Central memory CD8-positive, alpha-beta T cell (primary cell): ENCODE results near the gene RMND5B.
"Not testable (repeated sequence)": the region's sequence is repeated elsewhere in the genome, so short reads cannot be mapped to it uniquely, and the experiment has no call there.

ENCODE experiments used
- ATAC-seq: fragments of 150-1000 bp; cut with Tn5 transposase; replicated peaks from 2 replicates; pipeline ENCODE4 v1.10.0; 2022; ENCODE audit warnings: mild to moderate bottlenecking, moderate FRiP score, moderate number of reproducible peaks; ENCODE audit not compliant: poor library complexity, severe bottlenecking; ENCODE audit errors: extremely low read depth
- DNase-seq, 2 donors: peaks; one replicate each; pipeline ENCODE4 v3.0.0; 2021; ENCODE audit warnings: low spot score in 2 of 2
- H3K27ac Mint-ChIP-seq: one replicate; pipeline ENCODE4 v1.8.0; 2022; ENCODE audit warnings: low read depth, mild to moderate bottlenecking, moderate library complexity, mixed read lengths
- H3K27me3 Mint-ChIP-seq: one replicate; pipeline ENCODE4 v1.8.0; 2022; ENCODE audit warnings: mixed read lengths
- H3K36me3 Mint-ChIP-seq: one replicate; pipeline ENCODE4 v1.8.0; 2022; ENCODE audit warnings: mild to moderate bottlenecking, moderate library complexity, mixed read lengths; ENCODE audit not compliant: insufficient read depth
- H3K4me1 Mint-ChIP-seq: one replicate; pipeline ENCODE4 v1.8.0; 2022; ENCODE audit warnings: mixed read lengths
- H3K4me3 Mint-ChIP-seq: one replicate; pipeline ENCODE4 v1.8.0; 2022; ENCODE audit warnings: mild to moderate bottlenecking, moderate library complexity, mixed read lengths
- H3K9me3 Mint-ChIP-seq: one replicate; pipeline ENCODE4 v1.8.0; 2022; ENCODE audit warnings: mixed read lengths

RMND5B gene

GRCh38 chr5:178126556-178126955 lies 4.3 kb upstream of the RMND5B start:
- ATAC-seq (no peak), DNase-seq (no peak)
- Mint-ChIP-seq H3K9me3 (no peaks in the 10 kb centered on the region), H3K27ac (no peak overlapping the region), H3K36me3 (peaks cover 8% of the 10 kb centered on the region), H3K4me1 (peaks cover 5% of the 10 kb centered on the region), H3K27me3 (no peaks in the 10 kb centered on the region), H3K4me3 (no peak overlapping the region)

GRCh38 chr5:178127300-178128009 lies 3.4 kb upstream of the RMND5B start:
- not testable (repeated sequence) for DNase-seq, H3K36me3 Mint-ChIP-seq, H3K9me3 Mint-ChIP-seq, H3K4me3 Mint-ChIP-seq, H3K27me3 Mint-ChIP-seq, ATAC-seq, H3K27ac Mint-ChIP-seq
- peaks cover 14% of the 10 kb centered on the region for H3K4me1 Mint-ChIP-seq

DNA sequence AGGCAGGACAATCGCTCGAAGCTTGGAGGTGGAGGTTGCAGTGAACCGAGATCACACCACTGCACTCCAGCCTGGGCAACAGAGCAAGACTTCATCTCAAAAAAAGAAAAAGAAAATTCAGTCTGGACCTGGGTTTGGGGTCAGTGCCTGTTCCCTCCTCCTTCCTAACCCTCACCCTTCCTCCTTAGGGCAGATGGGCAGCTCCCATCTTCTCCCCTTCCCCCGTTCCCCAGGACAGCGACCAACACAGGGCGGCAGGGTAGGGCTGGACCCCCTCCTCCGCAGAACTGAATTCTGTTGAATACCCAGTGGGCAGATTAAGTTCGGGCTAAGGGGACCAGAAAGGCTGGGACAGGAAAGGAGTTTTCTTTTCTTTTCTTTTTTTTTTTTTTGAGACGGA lies 1.5 kb upstream of the RMND5B start:
- no peaks in the 10 kb centered on the region for H3K27me3 Mint-ChIP-seq
- DNase-seq: no peak
- H3K27ac Mint-ChIP-seq: no peak overlapping the region
- H3K4me1 Mint-ChIP-seq: peaks cover 15% of the 10 kb centered on the region
- peaks cover 15% of the 10 kb centered on the region for H3K36me3 Mint-ChIP-seq
- no peak overlapping the region for H3K4me3 Mint-ChIP-seq
- H3K9me3 Mint-ChIP-seq: no peaks in the 10 kb centered on the region
- no peak for ATAC-seq

- ATAC-seq, DNase-seq, H3K27me3 Mint-ChIP-seq, H3K9me3 Mint-ChIP-seq, H3K27ac Mint-ChIP-seq: not testable (repeated sequence)
- peaks cover 13% of the 10 kb centered on the region for H3K36me3 Mint-ChIP-seq
- H3K4me1 Mint-ChIP-seq: peaks cover 15% of the 10 kb centered on the region
- H3K4me3 Mint-ChIP-seq: peak overlapping the region; percentile 68
Observed at GRCh38 chr5:178130234-178130575, 609 bp upstream of the RMND5B start.

DNA sequence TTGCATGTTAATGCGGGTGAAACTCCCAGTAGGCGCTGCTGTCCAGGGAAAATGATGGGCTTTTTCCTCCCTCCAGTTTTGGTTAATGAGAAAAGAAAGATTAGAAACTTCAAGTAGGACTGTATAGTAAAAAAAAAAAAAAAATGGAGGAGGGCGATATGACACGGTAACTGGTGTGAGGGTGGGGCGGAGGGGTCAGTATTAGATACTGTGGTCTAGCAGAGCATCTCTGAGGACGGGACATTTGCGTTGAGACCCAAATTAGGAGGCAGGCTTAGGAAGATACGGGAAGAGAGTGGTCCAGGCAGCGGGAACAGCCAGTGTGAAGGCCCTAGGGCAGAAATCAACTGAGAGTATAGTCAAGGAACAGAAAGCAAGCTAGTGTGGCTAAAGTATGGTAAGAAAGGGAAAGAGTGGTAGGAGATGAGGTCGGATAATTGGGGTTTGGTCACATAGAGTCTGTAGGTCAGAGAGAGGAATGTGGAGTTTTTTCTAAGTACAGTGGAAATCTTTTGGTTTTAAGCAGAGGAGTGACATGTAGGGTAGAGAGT lies 707 bp downstream of the RMND5B start:
- Mint-ChIP-seq H3K36me3 (peaks cover 17% of the 10 kb centered on the region), H3K4me3 (peak overlapping the region; percentile 68), H3K9me3 (no peaks in the 10 kb centered on the region), H3K27me3 (no peaks in the 10 kb centered on the region), H3K4me1 (peaks cover 15% of the 10 kb centered on the region), H3K27ac (peak overlapping the region; percentile 19)
- no peak for DNase-seq
- no peak for ATAC-seq

DNA sequence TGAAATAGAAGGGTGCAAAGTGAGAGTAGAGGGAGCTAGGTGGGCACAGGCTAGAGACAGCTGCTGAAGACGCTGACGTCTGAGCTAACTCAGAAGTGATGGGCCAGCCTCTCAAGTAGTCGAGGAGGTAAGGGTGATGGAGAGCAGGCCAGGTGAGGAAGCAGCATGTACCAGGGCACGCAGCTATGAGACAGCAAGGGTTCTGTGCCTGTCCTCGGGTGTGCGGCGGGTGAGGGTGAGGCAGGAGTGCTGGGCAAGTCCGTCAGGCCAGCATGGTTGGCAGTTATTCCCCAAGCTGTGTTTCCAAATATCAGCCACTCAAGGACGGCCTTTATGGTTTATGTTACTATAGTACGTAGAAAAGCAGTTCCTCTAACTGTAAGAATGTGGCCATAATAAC lies 6.2 kb downstream of the RMND5B start:
- H3K27ac Mint-ChIP-seq: no peak overlapping the region
- peaks cover 11% of the 10 kb centered on the region for H3K4me1 Mint-ChIP-seq
- DNase-seq (no peak), ATAC-seq (no peak)
- no peaks in the 10 kb centered on the region for H3K9me3 Mint-ChIP-seq
- H3K4me3 Mint-ChIP-seq: no peak overlapping the region
- peaks cover 19% of the 10 kb centered on the region for H3K36me3 Mint-ChIP-seq
- no peaks in the 10 kb centered on the region for H3K27me3 Mint-ChIP-seq

- no peak overlapping the region for H3K4me3 Mint-ChIP-seq
- no peaks in the 10 kb centered on the region for H3K27me3 Mint-ChIP-seq
- H3K4me1 Mint-ChIP-seq: peaks cover 6% of the 10 kb centered on the region
- no peaks in the 10 kb centered on the region for H3K9me3 Mint-ChIP-seq
- no peak overlapping the region for H3K27ac Mint-ChIP-seq
- no peak for ATAC-seq
- no peak for DNase-seq
- peaks cover 21% of the 10 kb centered on the region for H3K36me3 Mint-ChIP-seq
Observed at GRCh38 chr5:178137991-178138390, 7.2 kb downstream of the RMND5B start.

DNA sequence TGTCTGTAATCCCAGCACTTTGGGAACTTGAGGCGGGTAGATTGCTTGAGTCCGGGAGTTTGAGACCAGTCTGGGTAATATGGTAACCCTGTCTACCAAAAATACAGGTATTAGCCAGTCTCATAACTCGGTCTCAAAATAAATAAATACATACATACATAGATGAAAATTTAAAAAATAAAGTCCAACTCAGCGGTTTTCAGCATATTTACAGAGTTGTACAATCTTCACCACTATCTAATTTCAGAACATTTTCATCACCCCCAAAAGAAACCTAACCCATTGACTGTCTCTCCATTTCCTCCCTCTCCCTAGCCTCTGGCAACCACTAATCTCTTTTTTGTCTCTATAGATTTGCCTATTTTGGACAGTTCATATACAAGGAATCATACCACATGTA lies 10.7 kb downstream of the RMND5B start:
- no peak overlapping the region for H3K27ac Mint-ChIP-seq
- ATAC-seq: no peak
- H3K27me3 Mint-ChIP-seq: no peaks in the 10 kb centered on the region

GRCh38 chr5:178142642-178143041 lies 11.8 kb downstream of the RMND5B start:
- Mint-ChIP-seq H3K4me3 (no peak overlapping the region), H3K27me3 (no peaks in the 10 kb centered on the region), H3K36me3 (peaks cover 27% of the 10 kb centered on the region), H3K4me1 (no peaks in the 10 kb centered on the region), H3K9me3 (no peaks in the 10 kb centered on the region), H3K27ac (no peak overlapping the region)
- DNase-seq (no peak), ATAC-seq (no peak)

More for the DNA sequence above, 10.7 kb downstream of the RMND5B start:
- Mint-ChIP-seq H3K9me3 (no peaks in the 10 kb centered on the region), H3K36me3 (peaks cover 21% of the 10 kb centered on the region), H3K4me1 (peaks cover 5% of the 10 kb centered on the region), H3K4me3 (no peak overlapping the region)
- no peak for DNase-seq

DNA sequence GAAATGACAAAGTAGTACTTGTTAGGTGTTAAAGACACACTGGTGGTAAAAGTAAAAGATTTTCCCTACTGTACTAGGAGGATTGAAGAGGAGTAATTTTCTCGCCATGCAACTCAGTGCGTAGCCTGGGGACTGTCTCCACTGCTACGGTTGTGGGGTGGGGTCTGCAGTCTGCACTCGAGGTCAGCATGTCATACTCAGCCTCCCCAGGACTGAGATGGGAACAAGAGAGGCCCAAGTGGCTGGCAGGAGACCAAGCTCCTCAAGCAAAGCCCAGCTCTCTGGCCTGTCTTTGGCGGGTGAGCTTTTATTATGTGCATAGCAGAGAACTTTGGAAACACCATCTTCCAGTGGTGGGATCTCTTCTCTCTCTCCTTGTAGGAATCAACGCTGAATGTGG lies 12.4 kb downstream of the RMND5B start:
- DNase-seq: no peak
- ATAC-seq: no peak
- Mint-ChIP-seq H3K9me3 (no peaks in the 10 kb centered on the region), H3K27me3 (no peaks in the 10 kb centered on the region), H3K4me3 (no peak overlapping the region), H3K27ac (no peak overlapping the region), H3K4me1 (no peaks in the 10 kb centered on the region), H3K36me3 (peaks cover 27% of the 10 kb centered on the region)

DNA sequence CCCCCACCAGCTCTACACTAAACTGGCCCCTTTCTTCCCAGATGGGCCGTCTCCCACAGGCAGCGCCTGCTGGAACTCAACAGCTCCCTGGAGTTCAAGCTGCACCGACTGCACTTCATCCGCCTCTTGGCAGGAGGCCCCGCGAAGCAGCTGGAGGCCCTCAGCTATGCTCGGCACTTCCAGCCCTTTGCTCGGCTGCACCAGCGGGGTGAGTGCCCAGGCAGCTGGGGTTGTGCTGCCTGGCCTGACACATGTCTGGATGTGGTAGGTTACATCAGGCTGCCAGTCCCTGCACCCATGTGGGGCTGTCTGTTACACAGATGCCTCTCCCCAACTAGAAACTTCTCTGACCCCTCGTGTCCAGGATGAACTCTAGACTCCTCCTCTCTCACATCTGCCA lies 13.1 kb downstream of the RMND5B start:
- no peaks in the 10 kb centered on the region for H3K27me3 Mint-ChIP-seq
- no peak overlapping the region for H3K4me3 Mint-ChIP-seq
- no peaks in the 10 kb centered on the region for H3K9me3 Mint-ChIP-seq
- peak overlapping the region; percentile 77 for H3K27ac Mint-ChIP-seq
- ATAC-seq (no peak), DNase-seq (no peak)
- peaks cover 33% of the 10 kb centered on the region for H3K36me3 Mint-ChIP-seq
- H3K4me1 Mint-ChIP-seq: peaks cover 5% of the 10 kb centered on the region

- DNase-seq (peak; percentile 61 to 67), ATAC-seq (peak; percentile 82)
- H3K27me3 Mint-ChIP-seq: no peaks in the 10 kb centered on the region
- peaks cover 5% of the 10 kb centered on the region for H3K4me1 Mint-ChIP-seq
- H3K27ac Mint-ChIP-seq: no peak overlapping the region
- H3K4me3 Mint-ChIP-seq: no peak overlapping the region
- peaks cover 43% of the 10 kb centered on the region for H3K36me3 Mint-ChIP-seq
- H3K9me3 Mint-ChIP-seq: no peaks in the 10 kb centered on the region
Observed at GRCh38 chr5:178145965-178146820, 15.4 kb downstream of the RMND5B start.

GRCh38 chr5:178147406-178147805 lies 16.6 kb downstream of the RMND5B start:
- peaks cover 40% of the 10 kb centered on the region for H3K36me3 Mint-ChIP-seq
- H3K27me3 Mint-ChIP-seq: no peaks in the 10 kb centered on the region
- no peak overlapping the region for H3K27ac Mint-ChIP-seq
- peaks cover 14% of the 10 kb centered on the region for H3K4me1 Mint-ChIP-seq
- no peaks in the 10 kb centered on the region for H3K9me3 Mint-ChIP-seq
- ATAC-seq: no peak
- H3K4me3 Mint-ChIP-seq: no peak overlapping the region
- no peak for DNase-seq
